Glutamatergic neuron (in vitro differentiated cells): ENCODE data around the gene EML1. TPM values are rescaled to one million over a fixed set of nuclear protein-coding genes. Genes with fewer than 3 reads are reported as not detected.
A peak's percentile ranks its signal among the peaks of the same experiment; 100 is the strongest.

Source experiments
- DNase-seq: peaks from one replicate; pipeline ENCODE4 v3.0.0; 2022
- H3K27ac Mint-ChIP-seq: one replicate; pipeline ENCODE4 v1.8.0; 2020; ENCODE audit warnings: mild to moderate bottlenecking, mixed read lengths, inconsistent platforms; ENCODE audit not compliant: unreplicated experiment
- H3K27me3 Mint-ChIP-seq: one replicate; pipeline ENCODE4 v1.8.0; 2020; ENCODE audit warnings: mild to moderate bottlenecking, moderate library complexity, mixed read lengths, inconsistent platforms; ENCODE audit not compliant: unreplicated experiment
- H3K36me3 Mint-ChIP-seq: one replicate; pipeline ENCODE4 v1.8.0; 2020; ENCODE audit warnings: mild to moderate bottlenecking, mixed read lengths, inconsistent platforms; ENCODE audit not compliant: unreplicated experiment
- H3K4me1 Mint-ChIP-seq: one replicate; pipeline ENCODE4 v1.8.0; 2020; ENCODE audit warnings: mild to moderate bottlenecking, low read depth, mixed read lengths, inconsistent platforms; ENCODE audit not compliant: unreplicated experiment
- H3K4me3 Mint-ChIP-seq: one replicate; pipeline ENCODE4 v1.8.0; 2020; ENCODE audit warnings: mild to moderate bottlenecking, mixed read lengths, inconsistent platforms; ENCODE audit not compliant: unreplicated experiment
- H3K9me3 Mint-ChIP-seq: one replicate; pipeline ENCODE4 v1.8.0; 2020; ENCODE audit warnings: mild to moderate bottlenecking, moderate library complexity, mixed read lengths, inconsistent platforms; ENCODE audit not compliant: unreplicated experiment
- total RNA-seq: library from RNA; stranded (reverse); fragmentation: NEBNext Ultra II Directional; extraction: Animal tissue kit (Norgen Biotek cat#: 25700); gene quantifications from one replicate; pipeline ENCODE4 v1.2.1, GENCODE V29; 2021; ENCODE audit not compliant: unreplicated experiment
- TF ChIP-seq, protein P1 (sequence below): fragments of 200-600 bp; sonication (generic); IDR thresholded peaks from one replicate; pipeline ENCODE4 v1.5.0; 2021; ENCODE audit not compliant: partially characterized antibody, unreplicated experiment

The EML1 gene
- total RNA-seq, 1 donor from 2014 or later: 73.6 TPM

DNA sequence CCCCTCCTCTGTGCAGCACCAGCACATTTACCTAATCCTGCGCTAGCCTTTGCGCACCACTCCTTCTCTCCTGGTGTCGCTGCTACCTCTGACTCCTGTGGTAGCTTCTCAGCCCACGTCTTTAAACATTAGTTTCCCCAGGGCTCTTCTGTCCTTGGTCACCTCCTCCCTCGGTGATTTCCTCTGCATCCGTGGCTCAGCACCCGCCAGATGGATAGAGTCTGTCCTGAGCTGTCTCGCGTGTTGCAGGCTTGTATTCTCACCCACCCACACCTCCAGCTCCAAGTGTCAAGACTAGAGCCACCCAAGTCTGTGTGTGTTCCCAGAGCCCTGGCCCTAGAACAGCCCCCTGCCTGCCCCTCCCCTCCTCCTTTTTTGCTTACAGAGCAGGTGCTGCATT is 83.2 kb downstream of the EML1 start:
- Mint-ChIP-seq H3K4me3 (peak overlapping the region; percentile 59), H3K36me3 (no peaks in the 10 kb centered on the region), H3K4me1 (peaks cover 81% of the 10 kb centered on the region), H3K9me3 (peaks cover 13% of the 10 kb centered on the region), H3K27ac (peak overlapping the region; percentile 48), H3K27me3 (peaks cover 4% of the 10 kb centered on the region)
- TF ChIP-seq, protein P1, sequence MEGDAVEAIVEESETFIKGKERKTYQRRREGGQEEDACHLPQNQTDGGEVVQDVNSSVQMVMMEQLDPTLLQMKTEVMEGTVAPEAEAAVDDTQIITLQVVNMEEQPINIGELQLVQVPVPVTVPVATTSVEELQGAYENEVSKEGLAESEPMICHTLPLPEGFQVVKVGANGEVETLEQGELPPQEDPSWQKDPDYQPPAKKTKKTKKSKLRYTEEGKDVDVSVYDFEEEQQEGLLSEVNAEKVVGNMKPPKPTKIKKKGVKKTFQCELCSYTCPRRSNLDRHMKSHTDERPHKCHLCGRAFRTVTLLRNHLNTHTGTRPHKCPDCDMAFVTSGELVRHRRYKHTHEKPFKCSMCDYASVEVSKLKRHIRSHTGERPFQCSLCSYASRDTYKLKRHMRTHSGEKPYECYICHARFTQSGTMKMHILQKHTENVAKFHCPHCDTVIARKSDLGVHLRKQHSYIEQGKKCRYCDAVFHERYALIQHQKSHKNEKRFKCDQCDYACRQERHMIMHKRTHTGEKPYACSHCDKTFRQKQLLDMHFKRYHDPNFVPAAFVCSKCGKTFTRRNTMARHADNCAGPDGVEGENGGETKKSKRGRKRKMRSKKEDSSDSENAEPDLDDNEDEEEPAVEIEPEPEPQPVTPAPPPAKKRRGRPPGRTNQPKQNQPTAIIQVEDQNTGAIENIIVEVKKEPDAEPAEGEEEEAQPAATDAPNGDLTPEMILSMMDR: no peak
- DNase-seq: no peak

DNA sequence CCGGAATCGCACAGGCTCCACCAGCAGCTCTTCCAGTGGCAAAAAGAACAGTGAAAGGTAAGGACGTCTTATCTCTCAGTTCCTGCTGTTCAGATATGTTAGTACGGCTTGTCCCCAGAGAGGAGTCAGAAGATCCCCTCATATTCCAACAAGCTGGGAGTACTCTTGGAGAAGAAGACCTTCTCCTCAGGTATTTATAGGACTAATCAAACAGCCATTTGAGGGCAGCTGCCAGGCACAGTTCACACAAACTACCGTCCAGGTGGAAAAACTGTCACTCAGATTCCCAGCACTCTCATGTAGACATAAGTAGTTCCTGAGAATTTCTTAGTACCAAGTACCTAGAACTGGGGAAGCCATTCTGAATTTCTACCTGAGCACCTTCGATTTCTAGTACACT is 85.3 kb downstream of the EML1 start:
- Mint-ChIP-seq H3K27ac (peak overlapping the region; percentile 87), H3K4me3 (no peak overlapping the region), H3K36me3 (no peaks in the 10 kb centered on the region), H3K9me3 (peaks cover 12% of the 10 kb centered on the region), H3K27me3 (peaks cover 4% of the 10 kb centered on the region), H3K4me1 (peaks cover 66% of the 10 kb centered on the region)
- TF ChIP-seq, protein P1: no peak
- DNase-seq: no peak

DNA sequence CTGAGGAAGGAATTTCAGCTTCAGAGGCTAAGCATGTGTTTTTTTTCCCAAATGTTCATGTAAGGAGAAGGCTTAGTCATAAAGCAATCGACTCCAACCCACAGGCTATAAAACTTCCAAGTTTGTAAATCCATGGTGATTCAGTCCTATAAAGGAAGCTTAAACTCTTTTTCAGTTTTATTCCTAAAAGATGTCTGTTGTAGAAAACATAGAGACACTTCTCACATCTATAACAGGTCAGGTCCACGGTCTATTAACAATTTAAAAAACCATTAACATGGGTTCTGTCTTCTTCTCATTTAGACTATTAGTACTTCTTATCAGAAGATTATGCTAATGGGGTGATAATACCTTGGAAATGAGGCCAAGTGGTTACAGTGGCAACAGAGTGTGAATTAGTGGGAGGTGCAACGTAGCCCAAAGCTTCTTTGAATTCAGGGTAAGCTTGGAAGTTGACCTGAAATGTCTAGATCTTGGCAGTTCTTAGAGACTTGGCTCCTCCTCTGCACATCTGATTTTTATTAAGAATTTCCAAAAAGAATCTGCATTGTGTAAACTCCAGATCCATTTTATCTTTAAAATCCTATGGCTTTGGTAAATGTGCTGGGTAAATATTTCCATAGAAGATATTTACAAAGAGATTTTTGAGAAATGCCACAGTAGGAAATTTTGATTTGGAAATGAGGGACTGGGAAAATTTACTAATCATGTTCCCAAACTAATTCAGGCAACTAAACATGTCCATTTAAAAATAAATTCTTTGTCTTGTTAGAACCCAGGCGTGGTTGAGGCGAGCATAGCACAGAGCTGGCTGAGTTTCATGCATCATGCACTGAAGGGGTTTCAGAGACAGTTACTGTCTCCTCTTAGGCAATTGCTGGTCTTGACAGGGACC is 86.4 kb downstream of the EML1 start:
- TF ChIP-seq, protein P1: no peak
- H3K27me3 Mint-ChIP-seq: peaks cover 4% of the 10 kb centered on the region
- DNase-seq: no peak
- peaks cover 9% of the 10 kb centered on the region for H3K9me3 Mint-ChIP-seq
- H3K4me1 Mint-ChIP-seq: peaks cover 63% of the 10 kb centered on the region
- no peaks in the 10 kb centered on the region for H3K36me3 Mint-ChIP-seq
- H3K4me3 Mint-ChIP-seq: no peak overlapping the region
- H3K27ac Mint-ChIP-seq: peak overlapping the region; percentile 28

DNA sequence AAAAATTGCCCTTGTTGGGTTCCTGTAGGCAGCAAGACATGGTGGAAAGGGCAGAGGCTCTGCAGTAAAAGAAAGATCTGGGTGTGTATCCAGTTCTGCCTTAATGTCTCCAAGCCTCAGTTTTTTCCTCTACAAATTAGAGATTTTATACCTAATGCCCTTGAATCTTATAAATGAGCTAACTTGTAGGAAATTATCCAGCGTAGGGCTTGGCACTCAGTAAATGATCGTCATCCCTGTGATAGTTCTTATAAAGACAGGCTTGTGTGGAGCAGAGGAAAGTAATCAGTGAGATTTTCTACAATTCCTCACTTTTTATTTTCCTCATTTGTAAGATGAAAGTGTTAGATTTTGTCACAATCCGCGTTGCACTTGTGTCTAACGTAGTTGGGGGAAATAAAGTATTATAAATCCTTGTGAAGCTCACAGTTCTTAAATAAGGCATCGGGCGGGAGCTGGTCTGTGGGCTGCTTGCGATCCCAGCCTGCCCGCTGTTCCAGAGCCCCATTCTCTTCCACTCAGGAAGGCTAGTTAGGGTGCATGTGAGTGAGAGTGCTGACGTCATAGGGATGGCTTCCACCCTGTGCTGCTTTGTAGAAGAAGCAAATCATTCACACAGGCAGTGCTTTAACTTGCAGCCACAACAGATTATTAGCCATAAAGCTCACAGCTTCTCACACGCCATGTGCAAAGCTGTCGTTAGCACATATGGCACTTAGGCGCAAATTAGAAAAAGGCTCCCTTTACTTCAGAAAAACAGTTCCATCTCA is 87.6 kb downstream of the EML1 start:
- Mint-ChIP-seq H3K4me1 (peaks cover 59% of the 10 kb centered on the region), H3K27me3 (peaks cover 4% of the 10 kb centered on the region), H3K9me3 (peaks cover 9% of the 10 kb centered on the region), H3K27ac (peak overlapping the region; percentile 82), H3K4me3 (peak overlapping the region; percentile 32), H3K36me3 (no peaks in the 10 kb centered on the region)
- TF ChIP-seq, protein P1: no peak
- no peak for DNase-seq
